Fibroblast of lung (primary cell): ENCODE measurements around the gene ATP11A. TPM values are rescaled to one million over a fixed set of nuclear protein-coding genes. Genes with fewer than 3 reads are reported as not detected.

Experiments
- DNase-seq, 2 donors: peaks; one replicate each; pipeline versions ENCODE4 v3.0.0 to v3.0.0-alpha.2; 2010; ENCODE audit warnings: low read depth in 2 of 2
- H2AFZ ChIP-seq: 2 replicates; pipeline ENCODE4 v1.5.1; 2012; ENCODE audit warnings: low read length, control low read depth, inconsistent platforms
- H3K27ac ChIP-seq: 2 replicates; pipeline ENCODE4 v1.5.1; 2011; ENCODE audit warnings: low read length, control low read depth; ENCODE audit not compliant: insufficient read depth
- H3K27me3 ChIP-seq: 2 replicates; pipeline ENCODE4 v1.5.1; 2011; ENCODE audit warnings: mild to moderate bottlenecking, low read length; ENCODE audit not compliant: control insufficient read depth, insufficient read depth
- H3K36me3 ChIP-seq: 2 replicates; pipeline ENCODE4 v1.5.1; 2011; ENCODE audit warnings: low read length; ENCODE audit not compliant: control insufficient read depth, insufficient read depth
- H3K4me1 ChIP-seq: 2 replicates; pipeline ENCODE4 v1.5.1; 2011; ENCODE audit warnings: low read length; ENCODE audit not compliant: control insufficient read depth, insufficient read depth; ENCODE audit errors: extremely low read depth
- H3K4me2 ChIP-seq: 2 replicates; pipeline ENCODE4 v1.5.1; 2011; ENCODE audit warnings: low read length, control low read depth; ENCODE audit not compliant: insufficient read depth; ENCODE audit errors: extremely low read depth
- H3K4me3 ChIP-seq, 4 experiments: fragments of 200-600 bp in 1 of 4; sonication (generic) in 1 of 4; replicated peaks in 1 of 4; 2 replicates each; pipeline ENCODE4 v1.5.1; 2011 to 2016; ENCODE audit warnings: low read length in 4 of 4, low read depth in 3 of 4, mild to moderate bottlenecking in 3 of 4, control low read depth in 2 of 4, inconsistent platforms in 1 of 4, mixed read lengths in 1 of 4; ENCODE audit not compliant: insufficient read depth in 1 of 4; ENCODE audit errors: control extremely low read depth in 1 of 4
- H3K79me2 ChIP-seq: 2 replicates; pipeline ENCODE4 v1.5.1; 2012; ENCODE audit warnings: mild to moderate bottlenecking, low read length, inconsistent platforms; ENCODE audit not compliant: control insufficient read depth, insufficient read depth
- H3K9ac ChIP-seq: 2 replicates; pipeline ENCODE4 v1.5.1; 2011; ENCODE audit warnings: mild to moderate bottlenecking, low read length, control low read depth; ENCODE audit not compliant: insufficient read depth
- H3K9me3 ChIP-seq: 2 replicates; pipeline ENCODE4 v1.5.1; 2012; ENCODE audit warnings: low read depth, low read length; ENCODE audit not compliant: control insufficient read depth, insufficient read depth
- H4K20me1 ChIP-seq: 2 replicates; pipeline ENCODE4 v1.5.1; 2011; ENCODE audit warnings: low read length; ENCODE audit not compliant: control insufficient read depth, insufficient read depth; ENCODE audit errors: extremely low read depth
- EZH2 ChIP-seq: IDR thresholded peaks from 2 replicates; pipeline ENCODE4 v1.5.1; 2012; ENCODE audit warnings: low read length, control low read depth, mild to moderate bottlenecking; ENCODE audit errors: missing control alignments
- polyA plus RNA-seq, 2 donors: library from polyadenylated mRNA; depleted of rRNA in 1 of 2; stranded (reverse) in 1 of 2; unstranded in 1 of 2; fragments of >200 nt; gene quantifications; 2 replicates each; pipeline ENCODE4 v1.2.1, GENCODE V29; 2011 to 2012; ENCODE audit warnings: missing spikeins in 1 of 2
- total RNA-seq: library from RNA; depleted of rRNA; stranded (reverse); fragments of >200 nt; gene quantifications from 2 replicates; pipeline ENCODE4 v1.2.1, GENCODE V29; 2014
- TF ChIP-seq, protein P1 (sequence below), 2 donors: IDR thresholded peaks in 1 of 2; conservative IDR thresholded peaks in 1 of 2; 1 replicate in 1 of 2; 2 replicates in 1 of 2; pipeline ENCODE4 v1.5.1; 2011 to 2012; ENCODE audit warnings: low read length in 2 of 2, control low read depth in 1 of 2, inconsistent platforms in 1 of 2, low read depth in 1 of 2, mild to moderate bottlenecking in 1 of 2

Gene ATP11A
- total and polyA plus RNA-seq, 2 donors (not counting 1 experiment from before 2014, with no cell fraction given) = 2.3 to 7.8 TPM

DNA sequence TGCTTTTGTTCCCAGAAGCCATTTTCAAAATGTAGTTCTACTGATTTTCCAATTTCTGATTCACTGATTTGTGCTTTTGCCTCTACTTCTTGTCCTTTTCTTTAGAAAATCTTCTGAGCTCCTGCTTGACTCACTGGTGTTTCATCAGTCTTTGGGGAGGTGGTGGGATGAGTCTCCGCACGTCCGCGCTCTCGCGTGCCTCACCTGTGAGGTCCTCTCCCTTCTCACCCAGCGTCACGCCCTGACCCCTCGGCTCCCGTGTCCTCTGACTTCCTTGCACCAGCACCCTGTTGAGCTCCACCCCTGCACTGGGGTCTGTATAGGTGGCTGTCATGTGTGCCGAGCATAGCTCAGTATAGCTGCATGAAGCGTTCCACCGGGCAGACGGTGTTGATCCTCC, 226.5 kb downstream of the ATP11A start:
- Histone ChIP-seq H3K9ac (no peak overlapping the region), H3K27ac (no peak overlapping the region), H4K20me1 (no peaks in the 10 kb centered on the region), H3K9me3 (no peaks in the 10 kb centered on the region), H3K4me1 (no peaks in the 10 kb centered on the region), H2AFZ (no peak overlapping the region), H3K4me3 (no peak overlapping the region), H3K4me2 (no peak overlapping the region), H3K36me3 (no peaks in the 10 kb centered on the region), H3K79me2 (no peaks in the 10 kb centered on the region), H3K27me3 (peaks cover 7% of the 10 kb centered on the region)
- TF ChIP-seq, protein P1, sequence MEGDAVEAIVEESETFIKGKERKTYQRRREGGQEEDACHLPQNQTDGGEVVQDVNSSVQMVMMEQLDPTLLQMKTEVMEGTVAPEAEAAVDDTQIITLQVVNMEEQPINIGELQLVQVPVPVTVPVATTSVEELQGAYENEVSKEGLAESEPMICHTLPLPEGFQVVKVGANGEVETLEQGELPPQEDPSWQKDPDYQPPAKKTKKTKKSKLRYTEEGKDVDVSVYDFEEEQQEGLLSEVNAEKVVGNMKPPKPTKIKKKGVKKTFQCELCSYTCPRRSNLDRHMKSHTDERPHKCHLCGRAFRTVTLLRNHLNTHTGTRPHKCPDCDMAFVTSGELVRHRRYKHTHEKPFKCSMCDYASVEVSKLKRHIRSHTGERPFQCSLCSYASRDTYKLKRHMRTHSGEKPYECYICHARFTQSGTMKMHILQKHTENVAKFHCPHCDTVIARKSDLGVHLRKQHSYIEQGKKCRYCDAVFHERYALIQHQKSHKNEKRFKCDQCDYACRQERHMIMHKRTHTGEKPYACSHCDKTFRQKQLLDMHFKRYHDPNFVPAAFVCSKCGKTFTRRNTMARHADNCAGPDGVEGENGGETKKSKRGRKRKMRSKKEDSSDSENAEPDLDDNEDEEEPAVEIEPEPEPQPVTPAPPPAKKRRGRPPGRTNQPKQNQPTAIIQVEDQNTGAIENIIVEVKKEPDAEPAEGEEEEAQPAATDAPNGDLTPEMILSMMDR (conservative IDR thresholded peaks at IDR 0.05 in 1 of 2, IDR thresholded peaks at IDR 0.05 in 1 of 2; ENCODE audit: low read depth in 1 of 2, low read length in 2 of 2) = no peak
- TF ChIP-seq EZH2 = no peak
- no peak for DNase-seq

DNA sequence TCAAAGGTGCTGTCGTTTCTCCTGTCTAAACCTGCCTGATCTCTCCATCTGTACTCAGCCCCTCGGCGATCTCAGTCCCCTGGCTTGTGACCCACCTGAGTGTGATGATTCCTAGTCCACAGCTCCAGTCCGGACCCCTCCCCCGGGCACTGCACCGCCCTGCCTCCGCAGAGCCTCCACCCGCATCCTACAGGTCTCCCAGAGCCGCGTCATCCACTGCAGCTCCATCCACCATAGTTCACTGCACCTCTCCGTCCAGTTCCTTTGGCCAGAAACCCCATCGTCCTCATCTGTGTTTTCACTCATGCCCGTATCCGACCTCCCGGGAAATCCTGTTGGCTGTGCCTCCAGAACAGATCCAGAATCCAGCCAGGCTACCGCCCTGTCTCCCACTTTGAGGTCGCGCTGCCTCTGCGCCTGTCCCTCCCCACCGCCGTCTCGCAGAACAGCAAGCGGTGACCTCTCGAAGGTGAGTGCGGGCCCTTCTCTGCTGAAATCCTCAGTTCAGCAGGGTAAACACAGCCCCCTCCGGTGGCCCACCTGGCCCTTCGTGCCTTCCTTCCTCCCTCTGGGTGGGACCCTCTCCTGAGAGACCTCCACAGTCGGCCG, 227.3 kb downstream of the ATP11A start:
- Histone ChIP-seq H3K4me2 (no peak overlapping the region), H3K9ac (no peak overlapping the region), H2AFZ (no peak overlapping the region), H3K4me3 (no peak overlapping the region), H3K79me2 (no peaks in the 10 kb centered on the region), H3K4me1 (no peaks in the 10 kb centered on the region), H3K27me3 (peaks cover 7% of the 10 kb centered on the region), H3K9me3 (no peaks in the 10 kb centered on the region), H4K20me1 (no peaks in the 10 kb centered on the region), H3K27ac (no peak overlapping the region), H3K36me3 (no peaks in the 10 kb centered on the region)
- DNase-seq = no peak
- TF ChIP-seq EZH2 = no peak
- TF ChIP-seq, protein P1 (conservative IDR thresholded peaks at IDR 0.05 in 1 of 2, IDR thresholded peaks at IDR 0.05 in 1 of 2; ENCODE audit: low read depth in 1 of 2, low read length in 2 of 2) = no peak

DNA sequence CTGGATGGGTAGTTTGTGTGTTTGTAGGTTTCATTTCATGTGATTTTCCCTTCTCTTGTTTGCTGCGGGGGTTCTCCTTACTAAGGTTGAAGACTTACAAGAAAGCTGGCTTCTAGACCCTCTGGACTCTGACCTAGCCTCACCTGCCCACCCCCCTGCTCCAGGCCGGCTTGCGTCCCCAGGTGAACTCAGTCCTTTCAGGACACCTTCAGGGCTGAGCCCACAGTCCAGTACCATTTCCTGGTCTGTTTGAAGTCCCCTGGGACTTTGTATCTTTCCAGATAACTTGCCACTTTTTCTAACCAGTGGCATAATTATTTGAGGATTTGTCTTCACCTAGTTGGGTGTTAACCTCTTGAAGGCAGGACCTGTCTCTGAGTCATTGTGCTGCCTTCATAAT, 227.9 kb downstream of the ATP11A start:
- H3K79me2 ChIP-seq = no peaks in the 10 kb centered on the region
- no peaks in the 10 kb centered on the region for H3K4me1 ChIP-seq
- TF ChIP-seq, protein P1 (conservative IDR thresholded peaks at IDR 0.05 in 1 of 2, IDR thresholded peaks at IDR 0.05 in 1 of 2; ENCODE audit: low read depth in 1 of 2, low read length in 2 of 2) = no peak
- TF ChIP-seq EZH2 = no peak
- H3K4me3 ChIP-seq = no peak overlapping the region
- H3K9ac ChIP-seq = no peak overlapping the region
- no peaks in the 10 kb centered on the region for H3K9me3 ChIP-seq
- peaks cover 7% of the 10 kb centered on the region for H3K27me3 ChIP-seq
- H4K20me1 ChIP-seq = no peaks in the 10 kb centered on the region
- H3K36me3 ChIP-seq = no peaks in the 10 kb centered on the region
- DNase-seq = no peak
- H3K4me2 ChIP-seq = no peak overlapping the region
- H2AFZ ChIP-seq = no peak overlapping the region
- H3K27ac ChIP-seq = no peak overlapping the region
